HFF-Myc (cell line): ENCODE results near the gene RFLNA.
"Not testable (repeated sequence)": the region's sequence is repeated elsewhere in the genome, so short reads cannot be mapped to it uniquely, and the experiment has no call there.

Experiments
- DNase-seq: peaks from one replicate; pipeline ENCODE4 v3.0.0-alpha.2; 2011; ENCODE audit warnings: low read depth; ENCODE audit errors: extremely low read depth
- H3K4me3 ChIP-seq: replicated peaks from 2 replicates; pipeline ENCODE4 v1.5.1; 2011; ENCODE audit warnings: low read depth, mild to moderate bottlenecking, control low read depth, low read length
- TF ChIP-seq, protein P1 (sequence below): IDR thresholded peaks from 2 replicates; pipeline ENCODE4 v1.5.1; 2012; ENCODE audit warnings: mild to moderate bottlenecking, low read depth, low read length, control low read depth; ENCODE audit errors: missing control alignments

The RFLNA gene

DNA sequence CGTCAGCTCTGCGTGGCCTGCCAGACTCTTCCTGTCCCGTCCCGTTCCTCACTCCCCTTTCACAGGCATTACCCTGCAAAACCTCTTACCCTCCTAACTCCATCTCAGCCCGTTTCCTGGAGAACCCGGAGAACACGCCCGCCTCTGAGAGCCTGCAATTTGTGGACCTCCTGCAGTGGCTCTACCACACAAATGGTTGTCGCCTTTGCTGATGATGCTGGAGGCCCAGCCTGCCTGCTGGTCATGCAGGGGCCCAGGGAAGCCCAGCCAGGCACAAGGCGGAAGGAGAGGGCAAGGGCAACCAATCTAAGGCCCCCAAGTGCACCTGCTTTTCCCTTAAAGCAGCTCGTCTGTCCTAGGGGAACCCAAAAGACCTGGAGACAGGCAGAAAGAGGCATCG, 22.5 kb downstream of the RFLNA start:
- no peak for DNase-seq
- TF ChIP-seq, protein P1, sequence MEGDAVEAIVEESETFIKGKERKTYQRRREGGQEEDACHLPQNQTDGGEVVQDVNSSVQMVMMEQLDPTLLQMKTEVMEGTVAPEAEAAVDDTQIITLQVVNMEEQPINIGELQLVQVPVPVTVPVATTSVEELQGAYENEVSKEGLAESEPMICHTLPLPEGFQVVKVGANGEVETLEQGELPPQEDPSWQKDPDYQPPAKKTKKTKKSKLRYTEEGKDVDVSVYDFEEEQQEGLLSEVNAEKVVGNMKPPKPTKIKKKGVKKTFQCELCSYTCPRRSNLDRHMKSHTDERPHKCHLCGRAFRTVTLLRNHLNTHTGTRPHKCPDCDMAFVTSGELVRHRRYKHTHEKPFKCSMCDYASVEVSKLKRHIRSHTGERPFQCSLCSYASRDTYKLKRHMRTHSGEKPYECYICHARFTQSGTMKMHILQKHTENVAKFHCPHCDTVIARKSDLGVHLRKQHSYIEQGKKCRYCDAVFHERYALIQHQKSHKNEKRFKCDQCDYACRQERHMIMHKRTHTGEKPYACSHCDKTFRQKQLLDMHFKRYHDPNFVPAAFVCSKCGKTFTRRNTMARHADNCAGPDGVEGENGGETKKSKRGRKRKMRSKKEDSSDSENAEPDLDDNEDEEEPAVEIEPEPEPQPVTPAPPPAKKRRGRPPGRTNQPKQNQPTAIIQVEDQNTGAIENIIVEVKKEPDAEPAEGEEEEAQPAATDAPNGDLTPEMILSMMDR = no peak
- H3K4me3 ChIP-seq = no peak overlapping the region

DNA sequence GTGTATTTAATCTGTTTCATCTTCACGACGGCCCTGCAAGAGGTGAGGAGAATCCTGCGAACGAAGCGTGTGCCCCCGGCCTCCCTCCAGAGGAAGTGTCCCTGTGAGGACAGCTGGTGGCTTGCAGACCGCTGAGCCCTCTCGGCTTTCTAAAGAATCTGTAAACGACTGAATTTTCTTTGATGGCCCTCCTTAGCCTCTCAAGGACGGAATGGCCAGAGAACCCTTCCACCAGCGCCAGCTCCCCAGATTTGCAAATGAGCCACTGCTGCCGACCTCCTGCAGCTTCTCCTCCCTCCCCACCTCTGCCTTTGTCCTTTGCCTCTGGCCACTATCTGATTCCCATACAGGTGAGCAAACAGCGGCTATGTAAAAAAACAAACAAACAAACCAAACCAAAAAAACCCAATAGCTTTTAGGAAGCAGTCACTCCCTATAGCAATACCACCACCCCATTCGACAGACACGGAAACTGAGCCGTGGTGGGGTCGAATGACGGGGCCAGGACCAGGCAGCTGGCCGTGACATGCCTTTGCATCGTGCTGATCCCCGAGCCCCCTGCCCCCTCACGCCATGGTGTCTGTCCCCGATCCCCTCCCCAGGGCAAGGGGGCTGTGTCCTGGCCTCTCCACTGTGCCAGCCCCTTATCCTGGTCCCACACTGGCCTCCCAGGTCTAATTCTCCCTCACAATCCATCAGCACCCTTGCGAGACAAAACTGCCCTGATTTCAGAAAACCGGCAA, 23.6 kb downstream of the RFLNA start:
- no peak overlapping the region for H3K4me3 ChIP-seq
- TF ChIP-seq, protein P1 = no peak
- no peak for DNase-seq

DNA sequence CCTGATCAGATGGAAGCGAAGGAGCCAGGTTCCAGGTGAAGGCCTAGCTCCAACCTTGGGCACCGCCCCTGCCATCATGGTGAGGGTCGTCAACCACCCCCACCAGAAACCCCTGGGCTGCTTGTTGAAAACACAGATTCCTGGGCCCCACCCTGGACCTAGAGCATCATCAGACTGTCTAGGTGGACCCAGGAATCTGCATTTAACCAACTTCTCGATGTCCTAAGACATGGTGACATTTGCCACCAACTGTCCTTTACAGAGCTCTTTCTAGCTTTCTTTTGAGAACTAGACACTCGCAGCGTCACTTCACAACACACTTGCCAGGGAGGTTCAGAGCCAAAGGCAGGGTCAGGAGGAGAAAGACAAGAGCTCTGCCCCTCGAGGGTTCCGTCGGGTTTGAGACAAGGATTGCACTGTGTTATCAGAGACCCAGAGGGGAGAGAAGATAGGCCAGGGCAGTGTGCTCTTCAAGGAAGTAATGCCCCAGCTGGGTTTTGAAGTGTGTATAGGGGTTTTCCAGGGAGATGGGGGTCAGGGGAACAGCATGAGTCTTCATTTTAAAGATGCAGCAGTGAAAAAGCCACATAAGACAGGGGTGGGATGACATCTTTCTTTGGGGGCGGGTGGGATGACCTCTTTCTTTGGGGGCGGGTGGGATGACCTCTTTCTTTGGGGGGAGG, 24.6 kb downstream of the RFLNA start:
- TF ChIP-seq, protein P1 = no peak
- DNase-seq = no peak
- no peak overlapping the region for H3K4me3 ChIP-seq

DNA sequence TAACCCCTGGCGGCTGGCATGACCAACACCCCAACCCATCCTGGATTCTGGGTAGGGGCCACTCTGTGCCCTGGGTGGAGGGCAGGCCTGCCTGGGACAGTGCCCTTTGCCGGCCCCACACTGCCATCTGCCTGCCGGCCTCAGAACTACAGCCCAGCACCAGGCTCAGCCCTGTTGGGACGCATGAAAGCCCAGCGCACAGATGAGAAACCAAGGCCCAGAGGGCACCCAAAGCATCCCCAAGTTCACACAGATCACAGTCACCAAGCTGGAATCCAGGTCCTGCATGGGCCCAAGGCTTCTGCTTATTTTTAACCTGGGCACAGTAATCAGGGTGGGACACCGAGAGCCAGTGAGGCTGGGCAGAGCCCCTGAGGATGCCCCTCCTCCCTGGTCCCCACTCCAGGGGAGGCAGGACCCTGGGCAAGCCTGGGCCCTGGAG, 26.2 kb downstream of the RFLNA start:
- peak; percentile 6 for DNase-seq
- H3K4me3 ChIP-seq = no peak overlapping the region
- TF ChIP-seq, protein P1 = peak; percentile 92

DNA sequence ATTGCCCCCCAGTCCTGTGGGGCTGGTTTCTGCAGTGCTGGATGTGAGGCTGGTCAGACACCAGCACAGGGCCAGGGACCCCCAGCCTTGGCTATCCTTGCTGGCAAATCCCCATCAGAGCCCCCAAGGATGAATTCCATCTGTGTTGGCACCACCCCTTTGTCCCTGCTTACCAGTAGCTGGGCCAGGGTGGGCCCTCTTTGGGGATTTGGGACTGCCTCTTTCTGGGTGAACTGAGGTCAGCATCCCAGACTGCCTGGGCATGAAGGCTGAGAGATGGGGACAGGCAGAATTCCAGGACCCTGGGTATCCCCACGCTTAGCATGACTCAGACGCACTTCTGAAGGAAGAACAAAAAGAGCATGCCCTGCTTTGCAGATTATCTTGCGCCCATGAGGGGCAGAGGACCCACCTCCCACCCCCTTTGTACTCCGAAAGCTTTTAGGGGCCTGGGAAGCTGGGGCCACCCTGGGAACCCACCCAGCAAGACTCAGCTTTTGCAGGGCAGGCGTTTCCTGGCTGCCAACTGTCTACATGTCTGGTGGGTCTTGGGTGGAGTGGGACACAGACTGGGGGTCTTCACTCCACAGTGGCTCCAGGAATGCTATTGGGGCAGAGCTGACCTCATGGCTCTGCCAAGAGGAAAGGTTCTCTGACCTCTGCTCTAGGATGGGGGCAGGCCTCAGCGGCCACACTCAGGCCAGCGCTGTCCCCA, 26.8 kb downstream of the RFLNA start:
- no peak for DNase-seq
- TF ChIP-seq, protein P1 = no peak
- no peak overlapping the region for H3K4me3 ChIP-seq

DNA sequence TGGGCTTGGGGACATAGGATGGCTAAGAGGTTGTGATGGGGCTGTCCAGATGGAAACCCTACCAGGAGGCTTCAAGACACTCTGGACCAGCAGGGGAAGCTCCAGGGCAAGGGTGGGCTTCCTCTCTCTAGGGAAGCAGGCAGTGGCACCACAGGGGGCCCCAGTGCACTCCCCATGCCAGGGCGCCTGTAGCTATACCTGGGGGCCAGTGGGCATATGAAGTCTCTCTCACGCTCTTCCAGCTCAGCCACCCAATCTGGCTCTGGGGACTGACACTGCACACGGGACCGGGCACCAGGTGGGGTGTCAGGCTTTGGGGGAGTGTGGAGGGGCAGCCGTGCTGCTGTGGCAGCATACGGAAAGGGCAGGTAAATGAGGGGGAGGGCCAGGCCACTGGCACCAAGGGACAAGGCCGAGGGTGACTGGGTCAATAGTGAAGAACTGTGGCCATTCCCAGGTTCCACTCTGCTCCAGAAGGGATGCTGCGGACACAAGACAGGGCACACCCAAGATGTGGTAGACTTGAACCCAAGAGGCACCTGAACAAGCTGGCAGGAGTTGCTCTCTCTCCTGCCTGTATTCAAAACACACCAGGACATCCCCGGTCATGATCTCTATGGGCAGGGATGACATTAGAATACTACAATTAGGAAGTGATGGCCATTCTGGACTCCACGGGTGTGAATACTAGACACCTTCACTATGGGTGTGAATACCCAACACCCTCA, 27.5 kb downstream of the RFLNA start:
- H3K4me3 ChIP-seq = no peak overlapping the region
- TF ChIP-seq, protein P1 = no peak
- no peak for DNase-seq

DNA sequence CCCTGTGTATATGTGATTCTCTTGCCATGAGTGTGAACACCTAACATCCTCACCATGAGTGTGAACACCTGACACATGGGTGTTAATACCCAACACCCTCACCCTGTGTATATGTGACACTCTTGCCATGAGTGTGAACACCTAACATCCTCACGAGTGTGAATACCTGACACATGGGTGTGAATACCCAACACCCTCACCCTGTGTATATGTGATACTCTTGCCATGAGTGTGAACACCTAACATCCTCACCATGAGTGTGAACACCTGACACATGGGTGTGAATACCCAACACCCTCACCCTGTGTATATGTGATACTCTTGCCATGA, 28.1 kb downstream of the RFLNA start:
- not testable (repeated sequence) for H3K4me3 ChIP-seq, DNase-seq
